BE2C (cell line): ENCODE measurements around the gene MS4A6E.
"Not testable (repeated sequence)": the region's sequence is repeated elsewhere in the genome, so short reads cannot be mapped to it uniquely, and the experiment has no call there.

Experiments
- DNase-seq: peaks from one replicate; pipeline ENCODE4 v3.0.0-alpha.2; 2020
- H3K27me3 ChIP-seq: fragments of 250-450 bp; sonication (Bioruptor Pico); 2 replicates; pipeline ENCODE4 v1.5.1; 2020; ENCODE audit warnings: mild to moderate bottlenecking
- H3K36me3 ChIP-seq: fragments of 250-450 bp; sonication (Bioruptor Pico); 2 replicates; pipeline ENCODE4 v1.5.1; 2020; ENCODE audit warnings: mild to moderate bottlenecking
- H3K4me1 ChIP-seq: fragments of 250-450 bp; sonication (Bioruptor Pico); 2 replicates; pipeline ENCODE4 v1.5.1; 2020
- H3K4me3 ChIP-seq: 2 replicates; pipeline ENCODE4 v1.5.1; 2011; ENCODE audit warnings: low read depth, low read length
- H3K9me3 ChIP-seq: fragments of 250-450 bp; sonication (Bioruptor Pico); 2 replicates; pipeline ENCODE4 v1.5.1; 2020
- TF ChIP-seq, protein P1 (sequence below): IDR thresholded peaks from 2 replicates; pipeline ENCODE4 v1.5.1; 2012; ENCODE audit warnings: mild to moderate bottlenecking, low read depth, low read length

The MS4A6E gene

DNA sequence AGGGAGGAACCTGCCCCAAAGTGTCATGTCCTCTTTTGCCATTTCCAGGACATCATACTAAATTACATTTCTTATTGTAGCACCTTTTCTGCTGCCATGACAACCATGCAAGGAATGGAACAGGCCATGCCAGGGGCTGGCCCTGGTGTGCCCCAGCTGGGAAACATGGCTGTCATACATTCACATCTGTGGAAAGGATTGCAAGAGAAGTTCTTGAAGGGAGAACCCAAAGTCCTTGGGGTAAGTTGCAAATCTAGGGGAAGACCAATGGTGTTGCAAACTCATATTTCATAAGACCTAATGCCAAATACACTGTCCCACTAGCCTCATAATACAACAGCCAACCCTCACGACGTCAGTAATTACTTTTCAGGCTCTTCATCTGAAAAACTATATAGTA lies 34.9 kb upstream of the MS4A6E start:
- Histone ChIP-seq H3K9me3 (no peaks in the 10 kb centered on the region), H3K27me3 (no peaks in the 10 kb centered on the region), H3K4me1 (no peaks in the 10 kb centered on the region), H3K4me3 (no peak overlapping the region), H3K36me3 (no peaks in the 10 kb centered on the region)
- no peak for DNase-seq
- TF ChIP-seq, protein P1, sequence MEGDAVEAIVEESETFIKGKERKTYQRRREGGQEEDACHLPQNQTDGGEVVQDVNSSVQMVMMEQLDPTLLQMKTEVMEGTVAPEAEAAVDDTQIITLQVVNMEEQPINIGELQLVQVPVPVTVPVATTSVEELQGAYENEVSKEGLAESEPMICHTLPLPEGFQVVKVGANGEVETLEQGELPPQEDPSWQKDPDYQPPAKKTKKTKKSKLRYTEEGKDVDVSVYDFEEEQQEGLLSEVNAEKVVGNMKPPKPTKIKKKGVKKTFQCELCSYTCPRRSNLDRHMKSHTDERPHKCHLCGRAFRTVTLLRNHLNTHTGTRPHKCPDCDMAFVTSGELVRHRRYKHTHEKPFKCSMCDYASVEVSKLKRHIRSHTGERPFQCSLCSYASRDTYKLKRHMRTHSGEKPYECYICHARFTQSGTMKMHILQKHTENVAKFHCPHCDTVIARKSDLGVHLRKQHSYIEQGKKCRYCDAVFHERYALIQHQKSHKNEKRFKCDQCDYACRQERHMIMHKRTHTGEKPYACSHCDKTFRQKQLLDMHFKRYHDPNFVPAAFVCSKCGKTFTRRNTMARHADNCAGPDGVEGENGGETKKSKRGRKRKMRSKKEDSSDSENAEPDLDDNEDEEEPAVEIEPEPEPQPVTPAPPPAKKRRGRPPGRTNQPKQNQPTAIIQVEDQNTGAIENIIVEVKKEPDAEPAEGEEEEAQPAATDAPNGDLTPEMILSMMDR: no peak

DNA sequence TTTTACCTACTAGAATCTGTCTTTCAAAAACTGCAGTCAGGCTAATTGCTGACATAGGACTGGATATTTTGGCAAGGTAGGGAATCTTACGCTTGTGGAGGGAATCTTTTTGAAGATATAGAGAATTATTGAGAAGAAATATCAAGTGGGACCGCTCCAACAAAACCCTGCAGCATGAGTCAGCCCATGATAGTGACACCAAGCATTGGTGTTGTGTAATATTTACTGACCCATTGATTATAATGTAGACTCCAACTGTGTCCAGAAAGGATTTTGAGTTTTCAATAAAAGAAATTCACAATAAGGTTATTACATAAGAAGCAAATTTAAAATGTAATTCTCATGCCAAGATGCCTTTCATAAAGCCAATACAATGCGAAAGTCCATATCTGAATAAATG lies 25.9 kb upstream of the MS4A6E start:
- DNase-seq: no peak
- Histone ChIP-seq H3K36me3 (no peaks in the 10 kb centered on the region), H3K9me3 (no peaks in the 10 kb centered on the region), H3K27me3 (no peaks in the 10 kb centered on the region), H3K4me3 (no peak overlapping the region), H3K4me1 (no peaks in the 10 kb centered on the region)
- TF ChIP-seq, protein P1: no peak

DNA sequence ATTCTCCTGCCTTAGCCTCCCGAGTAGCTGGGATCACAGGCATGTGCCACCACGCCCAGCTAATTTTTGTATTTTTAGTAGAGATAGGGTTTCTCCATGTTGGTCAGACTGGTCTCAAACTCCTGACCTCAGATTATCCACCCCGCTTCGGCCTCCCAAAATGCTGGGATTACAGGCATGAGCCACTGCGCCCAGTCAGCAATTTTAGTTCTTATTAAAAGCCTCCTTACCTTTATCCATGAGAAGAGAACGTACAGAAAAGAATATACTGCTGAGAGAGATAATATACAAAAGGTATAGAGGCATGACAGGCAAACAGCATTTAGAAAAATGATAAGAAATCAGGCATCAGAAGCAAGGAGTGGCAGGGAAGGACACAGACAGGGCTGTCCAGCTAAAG lies 25.2 kb upstream of the MS4A6E start:
- DNase-seq, H3K9me3 ChIP-seq, H3K4me3 ChIP-seq, H3K4me1 ChIP-seq, H3K36me3 ChIP-seq, H3K27me3 ChIP-seq: not testable (repeated sequence)

DNA sequence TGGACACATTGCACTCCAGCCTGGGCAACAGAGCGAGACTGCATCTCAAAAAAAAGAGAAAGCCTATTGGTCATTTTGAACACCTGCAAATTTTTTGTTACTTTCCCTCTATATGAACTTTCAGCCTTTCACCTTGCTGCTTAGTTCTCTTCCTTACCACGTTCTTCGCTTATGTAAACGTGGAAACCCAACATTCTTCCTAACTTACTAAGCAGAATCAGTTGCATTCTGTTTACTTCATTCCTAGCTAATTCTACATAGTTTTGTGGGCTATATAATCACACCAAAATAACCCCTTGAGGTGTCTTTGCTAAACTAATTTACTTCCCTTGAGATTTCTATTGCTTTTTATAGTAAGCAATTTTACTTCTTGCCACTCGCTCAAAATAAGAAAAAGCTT lies 23.4 kb upstream of the MS4A6E start:
- Histone ChIP-seq H3K36me3 (no peaks in the 10 kb centered on the region), H3K4me3 (no peak overlapping the region), H3K27me3 (no peaks in the 10 kb centered on the region), H3K4me1 (no peaks in the 10 kb centered on the region), H3K9me3 (no peaks in the 10 kb centered on the region)
- TF ChIP-seq, protein P1: no peak
- DNase-seq: no peak

DNA sequence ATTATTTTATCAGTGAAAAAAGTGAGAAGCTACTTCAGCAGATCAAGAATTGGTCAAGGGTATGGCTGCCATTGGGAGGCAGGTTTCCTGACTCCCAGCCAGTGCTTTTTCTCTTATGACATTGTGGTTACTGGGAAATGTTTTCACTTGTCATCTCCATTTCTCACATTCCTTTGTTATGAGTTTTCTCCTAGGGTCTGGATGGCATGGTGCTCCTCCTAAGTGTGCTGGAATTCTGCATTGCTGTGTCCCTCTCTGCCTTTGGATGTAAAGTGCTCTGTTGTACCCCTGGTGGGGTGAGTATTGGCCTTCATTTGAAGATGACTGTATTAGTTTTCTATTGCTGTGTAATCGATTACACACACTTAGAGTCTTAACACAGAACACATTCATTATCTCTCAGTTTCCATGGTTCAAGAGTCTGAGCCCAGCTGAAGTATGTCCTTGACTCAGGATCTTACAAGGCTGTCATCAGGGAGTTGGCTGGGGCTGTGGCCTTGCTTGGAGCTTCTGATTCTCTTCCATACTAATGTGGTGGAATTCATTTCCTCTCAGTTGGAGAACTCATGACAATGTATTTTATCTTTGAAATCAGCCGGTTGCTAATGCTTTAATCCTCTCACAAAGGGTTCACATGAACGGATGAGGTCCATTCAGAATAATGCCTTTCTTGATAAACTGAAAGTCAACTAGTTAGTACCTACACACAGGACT lies 21.0 kb upstream of the MS4A6E start:
- H3K36me3 ChIP-seq: no peaks in the 10 kb centered on the region
- no peak for DNase-seq

DNA sequence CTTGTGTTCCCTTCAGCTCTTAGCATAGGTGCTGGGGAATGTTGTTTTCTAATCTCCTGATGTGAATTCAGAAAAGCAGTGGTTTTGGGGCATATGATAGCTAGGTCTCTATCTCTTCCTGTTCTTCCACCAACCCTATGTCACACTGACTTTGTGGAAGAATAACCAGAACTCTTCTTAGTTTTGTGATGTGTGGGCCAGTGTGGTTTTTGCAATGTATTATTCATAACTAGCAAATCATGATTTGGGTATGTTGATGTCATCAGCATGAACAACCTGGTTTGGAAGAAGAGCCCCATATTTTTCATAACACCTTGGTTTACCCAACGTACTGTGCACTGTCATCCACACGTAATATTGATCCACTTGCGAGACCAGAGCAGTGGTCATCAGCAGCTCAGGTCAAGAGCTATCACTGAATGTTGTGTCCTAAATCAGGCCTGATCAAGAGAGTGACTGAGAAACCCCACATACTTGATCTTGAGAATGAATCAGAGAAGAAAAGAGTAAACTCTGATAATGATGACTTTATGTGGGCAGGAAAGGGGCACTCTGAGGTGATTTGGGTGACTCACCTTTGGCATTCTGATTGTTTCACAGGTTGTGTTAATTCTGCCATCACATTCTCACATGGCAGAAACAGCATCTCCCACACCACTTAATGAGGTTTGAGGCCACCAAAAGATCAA lies 19.4 kb upstream of the MS4A6E start:
- Histone ChIP-seq H3K36me3 (no peaks in the 10 kb centered on the region), H3K9me3 (no peaks in the 10 kb centered on the region), H3K4me1 (no peaks in the 10 kb centered on the region), H3K4me3 (no peak overlapping the region), H3K27me3 (no peaks in the 10 kb centered on the region)
- DNase-seq: no peak
- TF ChIP-seq, protein P1: no peak

More for the DNA sequence above, 21.0 kb upstream of the MS4A6E start:
- H3K9me3 ChIP-seq: no peaks in the 10 kb centered on the region
- no peak overlapping the region for H3K4me3 ChIP-seq
- TF ChIP-seq, protein P1: no peak
- no peaks in the 10 kb centered on the region for H3K27me3 ChIP-seq
- H3K4me1 ChIP-seq: no peaks in the 10 kb centered on the region
